AG10803 (cell line): Measurements from ENCODE around the gene MXD4.

Source experiments
- DNase-seq: peaks from one replicate; pipeline ENCODE4 v3.0.0; 2010; ENCODE audit warnings: low read depth
- H3K4me3 ChIP-seq: 2 replicates; pipeline ENCODE4 v1.5.1; 2011; ENCODE audit warnings: mild to moderate bottlenecking, low read length, control low read depth
- TF ChIP-seq, protein P1 (sequence below): conservative IDR thresholded peaks from 2 replicates; pipeline ENCODE4 v1.5.1; 2011; ENCODE audit warnings: mild to moderate bottlenecking, low read length, control low read depth, inconsistent platforms

The MXD4 gene

DNA sequence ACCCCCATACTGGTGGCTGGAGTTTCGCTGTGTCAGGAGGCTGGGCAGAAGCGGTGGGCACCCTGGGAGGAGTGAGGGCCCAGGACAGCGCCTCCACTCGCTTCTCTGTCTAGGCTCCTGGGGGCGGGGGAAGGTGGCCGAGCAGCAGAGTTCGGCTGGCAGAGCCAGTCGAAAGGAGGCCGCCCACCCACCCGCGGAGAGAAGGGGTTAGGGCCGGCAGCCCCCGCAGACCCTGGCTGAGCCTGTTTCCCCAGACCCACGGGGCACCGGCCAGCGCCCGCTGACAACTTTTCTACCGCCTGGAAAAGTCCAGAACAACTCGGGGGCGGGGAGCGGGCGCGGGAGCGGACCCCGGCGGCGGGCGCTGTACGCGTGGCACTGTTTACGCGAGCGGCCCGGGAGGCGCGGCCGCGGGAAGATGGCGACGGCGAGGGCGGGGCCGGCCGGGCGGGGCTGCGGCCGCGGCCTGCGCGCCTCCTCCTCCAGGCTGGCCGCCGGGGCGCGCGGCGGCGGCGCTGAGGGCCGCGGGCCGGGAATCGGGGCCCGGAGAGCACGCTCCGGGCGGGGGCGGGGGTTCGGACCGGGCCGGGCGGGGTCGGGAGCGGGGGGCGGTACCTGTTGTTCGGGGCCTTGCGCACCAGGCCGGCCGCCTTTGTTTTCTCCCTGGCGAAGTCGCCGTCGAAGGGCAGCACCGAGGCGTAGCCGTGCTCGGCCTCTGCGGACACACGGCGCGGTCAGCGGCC is 628 bp downstream of the MXD4 start:
- DNase-seq, result peak; percentile 53
- TF ChIP-seq, protein P1, sequence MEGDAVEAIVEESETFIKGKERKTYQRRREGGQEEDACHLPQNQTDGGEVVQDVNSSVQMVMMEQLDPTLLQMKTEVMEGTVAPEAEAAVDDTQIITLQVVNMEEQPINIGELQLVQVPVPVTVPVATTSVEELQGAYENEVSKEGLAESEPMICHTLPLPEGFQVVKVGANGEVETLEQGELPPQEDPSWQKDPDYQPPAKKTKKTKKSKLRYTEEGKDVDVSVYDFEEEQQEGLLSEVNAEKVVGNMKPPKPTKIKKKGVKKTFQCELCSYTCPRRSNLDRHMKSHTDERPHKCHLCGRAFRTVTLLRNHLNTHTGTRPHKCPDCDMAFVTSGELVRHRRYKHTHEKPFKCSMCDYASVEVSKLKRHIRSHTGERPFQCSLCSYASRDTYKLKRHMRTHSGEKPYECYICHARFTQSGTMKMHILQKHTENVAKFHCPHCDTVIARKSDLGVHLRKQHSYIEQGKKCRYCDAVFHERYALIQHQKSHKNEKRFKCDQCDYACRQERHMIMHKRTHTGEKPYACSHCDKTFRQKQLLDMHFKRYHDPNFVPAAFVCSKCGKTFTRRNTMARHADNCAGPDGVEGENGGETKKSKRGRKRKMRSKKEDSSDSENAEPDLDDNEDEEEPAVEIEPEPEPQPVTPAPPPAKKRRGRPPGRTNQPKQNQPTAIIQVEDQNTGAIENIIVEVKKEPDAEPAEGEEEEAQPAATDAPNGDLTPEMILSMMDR, result no peak
- peak overlapping the region; percentile 84 for H3K4me3 ChIP-seq

DNA sequence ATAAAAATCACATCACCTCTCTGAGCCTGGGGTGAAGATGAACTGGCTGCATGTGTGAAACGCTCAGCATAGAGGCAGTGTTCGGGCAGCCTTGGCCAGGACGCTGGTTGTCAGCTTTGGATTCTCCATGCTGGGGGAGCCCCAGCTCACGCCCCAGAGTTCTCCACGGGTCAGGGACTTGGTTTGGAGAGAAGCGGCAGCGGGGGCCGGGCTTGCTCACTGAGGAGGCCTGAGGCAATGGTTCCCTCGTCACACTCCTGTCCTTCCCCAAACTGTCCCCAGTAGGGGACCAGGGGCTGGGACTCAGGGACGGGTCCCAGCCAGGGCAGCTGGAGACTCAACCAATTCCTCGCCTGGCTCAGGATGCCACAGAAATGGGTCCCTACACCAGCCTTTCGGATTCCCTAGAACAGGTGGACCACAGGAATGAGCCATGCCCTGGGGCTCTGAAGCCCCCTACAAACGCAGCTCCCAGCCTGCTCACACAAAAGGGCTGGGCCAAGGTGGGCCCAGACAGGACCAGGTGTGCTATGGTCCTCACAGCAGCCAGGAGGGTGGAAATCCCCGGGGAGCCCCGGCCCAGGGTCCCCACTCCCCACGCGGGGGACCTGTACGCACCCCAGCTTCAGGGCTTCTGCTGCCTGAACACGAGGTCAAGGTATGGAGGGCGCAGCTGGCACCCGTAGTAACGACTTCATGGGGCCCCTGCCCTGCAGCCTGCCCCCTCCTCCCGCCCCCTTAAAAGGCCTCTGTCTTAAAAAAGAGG is 1.4 kb downstream of the MXD4 start:
- DNase-seq, result no peak
- TF ChIP-seq, protein P1, result no peak
- peak overlapping the region; percentile 84 for H3K4me3 ChIP-seq

DNA sequence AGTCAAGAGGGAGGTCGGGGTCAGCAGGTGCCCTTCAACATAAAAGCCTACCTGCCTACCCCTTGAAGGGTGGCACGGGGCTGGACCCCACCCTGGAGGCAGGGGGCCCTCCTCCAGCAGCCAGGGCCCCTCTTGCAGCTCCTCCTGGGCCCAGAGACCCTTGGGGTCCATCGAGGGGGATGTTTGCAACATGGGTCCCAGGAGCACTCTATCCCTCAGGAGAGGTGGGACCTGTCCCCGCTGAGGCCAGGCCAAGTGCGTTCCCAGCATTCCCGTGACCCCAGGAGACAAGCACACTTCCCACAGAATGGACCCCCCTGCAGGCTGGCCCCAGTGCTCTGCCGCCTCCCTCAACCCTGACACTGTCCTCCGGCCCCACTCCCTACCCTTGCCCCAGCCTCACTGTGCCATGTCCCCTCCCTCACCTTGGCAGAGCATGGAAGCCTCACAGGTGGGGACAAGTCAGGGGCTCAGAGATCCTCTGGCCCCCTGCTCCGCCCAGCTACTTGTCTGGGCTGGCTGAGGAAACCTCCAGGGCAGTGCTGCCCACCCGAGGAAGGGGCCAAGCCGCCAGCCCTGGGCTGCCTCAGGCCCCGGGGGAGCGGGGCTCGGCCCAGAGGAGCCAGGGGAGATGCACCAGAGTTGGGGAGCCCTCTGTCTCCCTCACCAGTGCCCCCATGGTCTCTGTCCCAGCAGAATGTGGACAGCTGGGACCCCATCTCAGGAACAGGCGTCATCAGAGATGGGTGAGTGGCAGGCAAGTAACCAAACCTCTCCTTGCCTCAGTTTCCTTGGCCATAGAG is 2.2 kb downstream of the MXD4 start:
- DNase-seq, result no peak
- TF ChIP-seq, protein P1, result no peak
- H3K4me3 ChIP-seq, result peak overlapping the region; percentile 84

DNA sequence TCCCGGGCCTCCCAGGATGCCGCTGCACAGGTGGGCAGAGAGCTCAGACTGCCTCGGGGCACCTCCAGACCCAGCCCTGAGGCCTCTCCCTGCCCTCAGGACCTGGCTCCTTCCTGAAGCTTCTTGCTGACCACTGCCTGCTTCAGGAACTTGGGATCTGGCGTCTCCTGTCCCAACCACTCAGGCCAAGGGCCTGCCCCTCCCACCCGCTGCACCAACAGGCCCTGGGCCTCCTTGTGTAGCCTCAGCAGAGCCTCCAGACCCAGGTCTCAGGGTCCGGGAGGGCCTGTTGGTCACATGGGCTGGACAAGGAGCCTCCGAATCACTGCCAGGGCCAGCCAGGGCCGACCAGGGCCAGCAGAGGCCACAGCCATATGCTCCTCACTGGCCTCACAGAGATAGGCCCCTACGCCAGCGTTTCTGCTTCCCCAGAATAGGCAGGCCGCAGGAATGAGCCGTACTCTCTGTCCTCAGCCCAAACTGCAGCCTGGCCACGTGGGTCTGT is 2.8 kb downstream of the MXD4 start:
- TF ChIP-seq, protein P1, result no peak
- no peak for DNase-seq
- no peak overlapping the region; the same call in 1 of the 2 replicates for H3K4me3 ChIP-seq

DNA sequence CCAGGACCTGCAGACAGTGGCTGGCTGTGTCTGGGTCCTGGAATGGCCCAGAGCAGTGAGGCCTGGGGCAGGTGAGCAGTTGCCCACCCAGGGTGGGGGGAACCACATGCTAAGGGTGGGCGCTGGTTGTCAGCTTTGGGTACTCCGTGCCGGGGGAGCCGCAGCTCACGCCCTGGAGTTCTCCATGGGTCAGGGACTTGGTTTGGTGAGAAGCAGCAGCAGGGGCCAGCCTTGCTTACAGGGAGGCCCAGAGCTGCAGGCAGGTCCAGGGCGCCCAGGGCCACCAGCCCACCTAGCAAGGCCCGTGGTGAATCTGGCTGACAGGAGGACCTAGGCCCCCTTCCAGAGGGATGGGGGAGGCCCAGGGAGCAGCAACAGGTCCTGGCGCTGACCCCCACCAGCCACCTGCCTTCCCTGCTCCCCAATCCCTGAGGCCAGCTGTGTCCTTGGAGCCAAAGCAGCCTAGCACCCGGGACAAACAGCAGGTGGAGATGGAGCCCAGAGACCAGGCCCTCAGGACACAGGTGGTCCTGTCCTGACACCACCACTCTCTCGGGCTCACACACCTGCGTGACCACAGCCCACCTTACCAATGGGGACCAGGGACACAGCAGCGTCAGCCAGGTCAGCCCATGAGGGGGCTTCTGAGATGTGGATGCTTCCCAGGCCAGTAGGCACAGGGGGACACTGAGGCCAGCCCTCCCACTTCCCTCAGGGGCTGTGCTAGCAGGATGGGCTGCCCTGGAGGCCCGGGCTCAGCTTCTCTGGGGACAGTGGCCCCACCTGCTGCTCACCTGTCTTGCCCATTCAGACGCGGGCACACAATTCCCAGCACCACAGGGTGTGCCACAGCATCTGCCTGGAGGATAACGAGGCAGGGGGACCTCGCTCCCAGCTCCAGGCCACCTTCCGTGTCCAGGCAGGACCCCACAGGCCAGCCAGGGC is 3.5 kb downstream of the MXD4 start:
- TF ChIP-seq, protein P1, result no peak
- H3K4me3 ChIP-seq, result no peak overlapping the region
- no peak for DNase-seq
